Mononuclear cell (primary cell): Measurements from ENCODE around the gene LEMD1. TPM values are rescaled to one million over a fixed set of nuclear protein-coding genes. Genes with fewer than 3 reads are reported as not detected.
"Not testable (repeated sequence)": the region's sequence is repeated elsewhere in the genome, so short reads cannot be mapped to it uniquely, and the experiment has no call there.

ENCODE experiments used
- H3K27me3 ChIP-seq: 2 replicates; pipeline ENCODE4 v1.6.0; 2011; ENCODE audit warnings: low read length, control low read depth; ENCODE audit not compliant: insufficient read depth
- H3K4me1 ChIP-seq: 2 replicates; pipeline ENCODE4 v1.5.1; 2011; ENCODE audit warnings: mild to moderate bottlenecking, low read length, control low read depth; ENCODE audit not compliant: insufficient read depth
- H3K4me3 ChIP-seq: 2 replicates; pipeline ENCODE4 v1.5.1; 2011; ENCODE audit warnings: mild to moderate bottlenecking, low read length, moderate library complexity
- H3K9me3 ChIP-seq: 2 replicates; pipeline ENCODE4 v1.5.1; 2011; ENCODE audit warnings: low read depth, mild to moderate bottlenecking, control low read depth, low read length
- total RNA-seq: library from RNA; depleted of rRNA; stranded (reverse); fragments of >200 nt; gene quantifications from one replicate; pipeline ENCODE4 v1.2.3, GENCODE V29; 2012

Gene LEMD1
- total RNA-seq, 1 donor: 0.31 TPM

- H3K9me3 ChIP-seq: no peaks in the 10 kb centered on the region
- no peaks in the 10 kb centered on the region for H3K27me3 ChIP-seq
- no peaks in the 10 kb centered on the region for H3K4me1 ChIP-seq
- no peak overlapping the region for H3K4me3 ChIP-seq
These were observed 53.4 kb downstream of the LEMD1 start for GRCh38 chr1:205368478-205368877.

GRCh38 chr1:205365945-205366463 is 55.9 kb downstream of the LEMD1 start:
- H3K4me1 ChIP-seq: no peaks in the 10 kb centered on the region
- no peaks in the 10 kb centered on the region for H3K27me3 ChIP-seq
- H3K4me3 ChIP-seq: no peak overlapping the region
- no peaks in the 10 kb centered on the region for H3K9me3 ChIP-seq

GRCh38 chr1:205365086-205365485 is 56.8 kb downstream of the LEMD1 start:
- H3K9me3 ChIP-seq, H3K4me1 ChIP-seq, H3K4me3 ChIP-seq, H3K27me3 ChIP-seq: not testable (repeated sequence)

GRCh38 chr1:205360891-205361290 is 61.0 kb downstream of the LEMD1 start:
- no peaks in the 10 kb centered on the region for H3K9me3 ChIP-seq
- peaks cover 6% of the 10 kb centered on the region for H3K27me3 ChIP-seq
- no peak overlapping the region for H3K4me3 ChIP-seq
- H3K4me1 ChIP-seq: no peaks in the 10 kb centered on the region

- Histone ChIP-seq H3K4me3 (no peak overlapping the region), H3K4me1 (no peaks in the 10 kb centered on the region), H3K9me3 (no peaks in the 10 kb centered on the region), H3K27me3 (peaks cover 6% of the 10 kb centered on the region)
These were observed 61.9 kb downstream of the LEMD1 start for GRCh38 chr1:205359771-205360565.

- Histone ChIP-seq H3K4me3 (no peak overlapping the region), H3K4me1 (no peaks in the 10 kb centered on the region), H3K27me3 (peaks cover 6% of the 10 kb centered on the region), H3K9me3 (no peaks in the 10 kb centered on the region)
These were observed 63.3 kb downstream of the LEMD1 start for GRCh38 chr1:205358579-205358978.

GRCh38 chr1:205357567-205357966 is 64.3 kb downstream of the LEMD1 start:
- Histone ChIP-seq H3K9me3 (no peaks in the 10 kb centered on the region), H3K4me3 (no peak overlapping the region), H3K27me3 (peaks cover 6% of the 10 kb centered on the region), H3K4me1 (no peaks in the 10 kb centered on the region)

GRCh38 chr1:205356440-205357139 is 65.3 kb downstream of the LEMD1 start, which contains the start of gene KLHDC8A:
KLHDC8A (minus strand) TSS chr1:205356922; CDS start chr1:205343604, 13,318 bp downstream.
- Histone ChIP-seq H3K27me3 (peaks cover 6% of the 10 kb centered on the region), H3K9me3 (no peaks in the 10 kb centered on the region)

GRCh38 chr1:205355075-205355453 is 66.8 kb downstream of the LEMD1 start:
- Histone ChIP-seq H3K9me3 (no peaks in the 10 kb centered on the region), H3K4me3 (no peak overlapping the region), H3K27me3 (peaks cover 4% of the 10 kb centered on the region), H3K4me1 (no peaks in the 10 kb centered on the region)

More at GRCh38 chr1:205356440-205357139, 65.3 kb downstream of the LEMD1 start, which contains the start of gene KLHDC8A:
- no peaks in the 10 kb centered on the region for H3K4me1 ChIP-seq
- no peak within 1 kb of the TSS for H3K4me3 ChIP-seq

- no peaks in the 10 kb centered on the region for H3K9me3 ChIP-seq
- H3K4me3 ChIP-seq: no peak overlapping the region
- H3K4me1 ChIP-seq: peaks cover 3% of the 10 kb centered on the region
- H3K27me3 ChIP-seq: peaks cover 4% of the 10 kb centered on the region
These were observed 67.4 kb downstream of the LEMD1 start for GRCh38 chr1:205354259-205355074.

- no peaks in the 10 kb centered on the region for H3K9me3 ChIP-seq
- peaks cover 4% of the 10 kb centered on the region for H3K27me3 ChIP-seq
- H3K4me1 ChIP-seq: peaks cover 11% of the 10 kb centered on the region
- H3K4me3 ChIP-seq: no peak overlapping the region
These were observed 68.2 kb downstream of the LEMD1 start for GRCh38 chr1:205353612-205354011.

GRCh38 chr1:205353191-205353590 is 68.7 kb downstream of the LEMD1 start:
- peaks cover 4% of the 10 kb centered on the region for H3K27me3 ChIP-seq
- H3K4me1 ChIP-seq: peaks cover 15% of the 10 kb centered on the region
- H3K9me3 ChIP-seq: no peaks in the 10 kb centered on the region
- H3K4me3 ChIP-seq: no peak overlapping the region

GRCh38 chr1:205351984-205352713 is 69.7 kb downstream of the LEMD1 start:
- H3K9me3 ChIP-seq: no peaks in the 10 kb centered on the region
- H3K4me3 ChIP-seq: no peak overlapping the region
- peaks cover 18% of the 10 kb centered on the region for H3K4me1 ChIP-seq
- H3K27me3 ChIP-seq: peaks cover 2% of the 10 kb centered on the region

- Histone ChIP-seq H3K4me3 (no peak overlapping the region), H3K4me1 (peaks cover 18% of the 10 kb centered on the region), H3K9me3 (no peaks in the 10 kb centered on the region), H3K27me3 (peaks cover 12% of the 10 kb centered on the region)
These were observed 71.1 kb downstream of the LEMD1 start for GRCh38 chr1:205350691-205351141.
